ENCODE data around the gene SPACA9.

GRCh38 chr9:132863096-132863495 lies 15.6 kb upstream of the SPACA9 start:
- TF ChIP-seq CTCF (IDR thresholded peaks at IDR 0.05), result no peak
- no peak for TF ChIP-seq POLR2A (IDR thresholded peaks at IDR 0.05)
- TF ChIP-seq POLR2AphosphoS5 (IDR thresholded peaks at IDR 0.05), result no peak

Data from prostate gland (tissue), 2 donors.